GM23248 (cell line): ENCODE data around the gene GAP43. TPM values are rescaled to one million over a fixed set of nuclear protein-coding genes. Genes with fewer than 3 reads are reported as not detected.

Experiments
- DNase-seq: peaks from one replicate; pipeline ENCODE4 v3.0.0-alpha.2; 2015
- H2AFZ ChIP-seq: fragments of 200-600 bp; sonication (generic); 2 replicates; pipeline ENCODE4 v1.6.1; 2016; ENCODE audit warnings: antibody characterized with exemption
- H3F3A ChIP-seq: fragments of 200-600 bp; sonication (generic); 2 replicates; pipeline ENCODE4 v1.6.1; 2016; ENCODE audit warnings: mild to moderate bottlenecking, antibody characterized with exemption, mixed run types; ENCODE audit not compliant: insufficient read depth
- H3K27ac ChIP-seq: fragments of 200-600 bp; sonication (generic); 2 replicates; pipeline ENCODE4 v1.5.1; 2016; ENCODE audit warnings: mild to moderate bottlenecking
- H3K27me3 ChIP-seq: fragments of 200-600 bp; sonication (generic); replicated peaks from 2 replicates; pipeline ENCODE4 v1.6.1; 2016; ENCODE audit warnings: mild to moderate bottlenecking; ENCODE audit not compliant: insufficient read depth
- H3K36me3 ChIP-seq: fragments of 200-600 bp; sonication (generic); 2 replicates; pipeline ENCODE4 v1.6.1; 2016; ENCODE audit warnings: low read depth, mild to moderate bottlenecking
- H3K4me1 ChIP-seq: fragments of 200-600 bp; sonication (generic); 2 replicates; pipeline ENCODE4 v1.6.1; 2016; ENCODE audit warnings: mild to moderate bottlenecking; ENCODE audit not compliant: insufficient read depth
- H3K4me2 ChIP-seq: fragments of 200-600 bp; sonication (generic); one replicate; pipeline ENCODE4 v1.6.1; 2016; ENCODE audit warnings: mild to moderate bottlenecking; ENCODE audit not compliant: unreplicated experiment
- H3K4me3 ChIP-seq: fragments of 200-600 bp; sonication (generic); 2 replicates; pipeline ENCODE4 v1.5.1; 2016; ENCODE audit warnings: mild to moderate bottlenecking
- H3K79me2 ChIP-seq: fragments of 200-600 bp; sonication (generic); 2 replicates; pipeline ENCODE4 v1.6.1; 2016; ENCODE audit warnings: mild to moderate bottlenecking; ENCODE audit not compliant: insufficient read depth
- H3K9ac ChIP-seq: fragments of 200-600 bp; sonication (generic); 2 replicates; pipeline ENCODE4 v1.6.1; 2016; ENCODE audit warnings: mild to moderate bottlenecking
- H3K9me2 ChIP-seq: fragments of 200-600 bp; sonication (generic); 2 replicates; pipeline ENCODE4 v1.6.1; 2016; ENCODE audit warnings: mixed run types, mild to moderate bottlenecking, moderate library complexity; ENCODE audit not compliant: insufficient read depth
- H3K9me3 ChIP-seq: fragments of 200-600 bp; sonication (generic); one replicate; pipeline ENCODE4 v1.6.1; 2017; ENCODE audit warnings: low read depth
- H4K20me1 ChIP-seq: fragments of 200-600 bp; sonication (generic); 2 replicates; pipeline ENCODE4 v1.6.0; 2016; ENCODE audit not compliant: insufficient read depth
- EZH2 ChIP-seq: fragments of 200-600 bp; sonication (generic); IDR thresholded peaks from 2 replicates; pipeline ENCODE4 v1.6.1; 2018; ENCODE audit warnings: antibody characterized with exemption, mild to moderate bottlenecking; ENCODE audit not compliant: insufficient read depth, poor library complexity, severe bottlenecking
- EZH2phosphoT487 ChIP-seq: fragments of 200-600 bp; sonication (generic); IDR thresholded peaks from 2 replicates; pipeline ENCODE4 v1.6.1; 2018; ENCODE audit warnings: antibody characterized with exemption, moderate library complexity, mild to moderate bottlenecking, low read depth; ENCODE audit not compliant: insufficient read depth
- WGBS, 2 experiments: methylation state at CpG; one replicate each; pipeline ENCODE4 v1.1.6; 2015 to 2017; ENCODE audit warnings: low lambda C conversion rate in 2 of 2, low coverage in 1 of 2; ENCODE audit errors: missing lambda C conversion rate in 2 of 2; 5-methylcytosine and 5-hydroxymethylcytosine counted together
- in situ Hi-C: fragments of 300-500 bp; cut with MboI; formaldehyde crosslinking; loops from 2 replicates; pipeline ENCODE4 v1.15.0; 2020
- polyA plus RNA-seq: library from polyadenylated mRNA; unstranded; fragments of >200 nt; fragmentation: Nextera tagmentation; extraction: Ambion mirVana; gene quantifications from 2 replicates; pipeline ENCODE4 v1.2.1, GENCODE V29; 2016
- total RNA-seq: library from RNA; depleted of rRNA; stranded (reverse); fragments of >200 nt; shearing (Covaris generic); gene quantifications from 2 replicates; pipeline ENCODE4 v1.2.3, GENCODE V29; 2014

The GAP43 gene
- total and polyA plus RNA-seq, 2 experiments from 2014 or later, result 0.54 to 1.8 TPM

- no peaks in the 10 kb centered on the region for H3K9me3 ChIP-seq
- H3K27ac ChIP-seq, result no peak overlapping the region
- in situ Hi-C loops, result loop anchor here (10.0 kb wide), 1 partner anchor 120 kb away; no protein-coding TSS in a partner anchor
- no peaks in the 10 kb centered on the region for H4K20me1 ChIP-seq
- no peak for DNase-seq
- no peak overlapping the region for H3K9ac ChIP-seq
- no peaks in the 10 kb centered on the region for H3K79me2 ChIP-seq
- peaks cover 27% of the 10 kb centered on the region for H3K4me1 ChIP-seq
- TF ChIP-seq EZH2phosphoT487 (no peak), EZH2 (no peak)
- H2AFZ ChIP-seq, result no peak overlapping the region
- 0 out of 2 replicates have a peak, but pooled peaks cover 6% of the 10 kb centered on the region for H3F3A ChIP-seq
- 0 out of 2 replicates have a peak, but pooled peaks cover 3% of the 10 kb centered on the region for H3K9me2 ChIP-seq
- no peak overlapping the region for H3K4me2 ChIP-seq
- H3K27me3 ChIP-seq, result no peaks in the 10 kb centered on the region
- H3K4me3 ChIP-seq, result no peak overlapping the region
- H3K36me3 ChIP-seq, result no peaks in the 10 kb centered on the region
Observed at GRCh38 chr3:115695090-115695489, 71.8 kb downstream of the GAP43 start.

DNA sequence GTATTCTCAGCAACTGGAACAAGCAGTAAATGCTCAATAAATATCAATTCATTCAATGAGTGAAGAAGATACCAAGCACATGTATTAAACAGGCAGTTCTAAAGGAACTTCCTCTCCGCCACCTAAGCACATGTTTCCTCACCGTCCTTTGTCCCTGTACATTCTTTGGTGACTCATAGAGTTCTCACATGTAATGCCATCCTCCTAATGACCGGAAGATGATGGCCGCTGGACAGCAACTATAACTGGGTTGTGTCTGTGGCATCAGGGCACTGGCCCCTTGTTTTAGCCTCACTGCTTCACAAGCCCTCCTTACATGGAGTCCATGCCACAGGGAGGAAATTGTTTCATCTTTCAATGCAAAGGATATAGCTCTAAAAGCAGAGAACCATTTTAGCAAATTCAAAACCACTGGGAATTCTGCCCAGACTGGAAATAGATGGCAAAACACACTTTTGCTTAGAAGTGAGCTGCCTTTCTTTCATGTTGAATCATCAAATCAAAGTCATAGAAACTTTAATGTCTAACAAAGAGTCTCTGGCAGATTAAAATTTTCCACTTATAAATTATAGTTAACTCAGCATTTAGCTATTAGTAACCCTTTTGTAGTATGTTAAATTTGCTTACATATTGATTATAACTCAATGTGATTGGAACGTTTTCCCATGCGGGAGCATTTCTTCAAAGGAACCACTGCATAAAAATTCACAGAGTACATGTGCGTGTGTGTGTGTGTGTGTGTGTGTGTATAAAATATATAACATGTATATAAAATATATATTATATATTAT lies 74.1 kb downstream of the GAP43 start:
- Histone ChIP-seq H3K27me3 (no peaks in the 10 kb centered on the region), H3K79me2 (no peaks in the 10 kb centered on the region), H3K9ac (no peak overlapping the region), H3K4me1 (peaks cover 27% of the 10 kb centered on the region), H3K9me2 (0 out of 2 replicates have a peak, but pooled peaks cover 3% of the 10 kb centered on the region), H3K9me3 (no peaks in the 10 kb centered on the region), H4K20me1 (no peaks in the 10 kb centered on the region), H3K27ac (no peak overlapping the region), H2AFZ (no peak overlapping the region), H3K4me2 (no peak overlapping the region), H3F3A (0 out of 2 replicates have a peak, but pooled peaks cover 12% of the 10 kb centered on the region), H3K4me3 (no peak overlapping the region), H3K36me3 (no peaks in the 10 kb centered on the region)
- WGBS, 2 experiments, result 81% methylated on average over 7 of the region's 7 CpGs
- DNase-seq, result peak; percentile 24
- TF ChIP-seq EZH2phosphoT487 (no peak), EZH2 (no peak)
- in situ Hi-C loops, result loop anchor here (10.0 kb wide), 1 partner anchor 117 kb away; no protein-coding TSS in a partner anchor

GRCh38 chr3:115698851-115699591 lies 75.7 kb downstream of the GAP43 start:
- no peaks in the 10 kb centered on the region for H3K36me3 ChIP-seq
- H3K9me2 ChIP-seq, result 0 out of 2 replicates have a peak, but pooled peaks cover 3% of the 10 kb centered on the region
- H4K20me1 ChIP-seq, result no peaks in the 10 kb centered on the region
- no peaks in the 10 kb centered on the region for H3K9me3 ChIP-seq
- H3F3A ChIP-seq, result 0 out of 2 replicates have a peak, but pooled peaks cover 12% of the 10 kb centered on the region
- TF ChIP-seq EZH2 (no peak), EZH2phosphoT487 (no peak)
- WGBS, 2 experiments, result 82% methylated on average over 8 of the region's 8 CpGs
- no peaks in the 10 kb centered on the region for H3K27me3 ChIP-seq
- peak overlapping the region; percentile 7; the same call in 1 of the 2 replicates for H3K9ac ChIP-seq
- H3K4me3 ChIP-seq, result no peak overlapping the region
- peak overlapping the region; percentile 13 for H3K4me2 ChIP-seq
- H3K4me1 ChIP-seq, result peaks cover 21% of the 10 kb centered on the region
- in situ Hi-C loops, result loop anchor here (10.0 kb wide), 1 partner anchor 116 kb away; no protein-coding TSS in a partner anchor
- peak overlapping the region; percentile 23 for H3K27ac ChIP-seq
- no peak overlapping the region for H2AFZ ChIP-seq
- H3K79me2 ChIP-seq, result no peaks in the 10 kb centered on the region
- DNase-seq, result peak; percentile 19

DNA sequence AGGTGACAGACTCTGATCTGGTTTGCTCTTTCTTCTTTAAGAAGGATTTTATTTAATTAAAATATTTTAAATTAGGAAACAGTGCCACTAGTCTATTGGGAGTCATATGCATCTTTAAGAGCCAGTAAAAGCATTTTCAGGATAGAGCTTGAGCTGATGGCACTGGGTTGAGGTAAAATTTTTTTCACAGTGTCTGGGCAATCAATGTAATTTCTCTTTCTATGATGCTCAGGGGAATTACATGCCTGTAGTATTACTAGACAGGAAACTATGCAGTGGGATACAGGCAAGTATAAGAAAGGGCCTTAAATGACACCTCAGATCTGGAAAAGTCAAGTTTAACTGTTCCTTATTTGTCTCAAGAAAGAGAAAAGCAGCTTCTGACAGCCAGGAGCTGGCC lies 76.4 kb downstream of the GAP43 start:
- Histone ChIP-seq H3K27me3 (no peaks in the 10 kb centered on the region), H3K9ac (peak overlapping the region; percentile 7; the same call in 1 of the 2 replicates), H3K36me3 (no peaks in the 10 kb centered on the region), H4K20me1 (no peaks in the 10 kb centered on the region), H3K4me3 (no peak overlapping the region), H3K4me2 (peak overlapping the region; percentile 13), H3K9me2 (0 out of 2 replicates have a peak, but pooled peaks cover 3% of the 10 kb centered on the region), H3K27ac (peak overlapping the region; percentile 23), H3K79me2 (no peaks in the 10 kb centered on the region), H3F3A (0 out of 2 replicates have a peak, but pooled peaks cover 12% of the 10 kb centered on the region), H2AFZ (peak overlapping the region; percentile 29; the same call in 1 of the 2 replicates), H3K9me3 (no peaks in the 10 kb centered on the region), H3K4me1 (peaks cover 21% of the 10 kb centered on the region)
- TF ChIP-seq EZH2phosphoT487 (no peak), EZH2 (no peak)
- in situ Hi-C loops, result loop anchor here (5.0 to 10.0 kb wide), 2 partner anchors 115 to 482 kb away; no protein-coding TSS in a partner anchor
- peak; percentile 67 for DNase-seq
